HCT116 (cell line): ENCODE measurements around the gene CATSPERE. TPM values are rescaled to one million over a fixed set of nuclear protein-coding genes. Genes with fewer than 3 reads are reported as not detected.

ENCODE experiments used
- ATAC-seq: fragments of 200-7000 bp; cut with Tn5 transposase; 2 replicates; pipeline ENCODE4 v1.9.1; 2020; ENCODE audit warnings: mild to moderate bottlenecking, moderate library complexity
- BruUV-seq: library from RNA; stranded (reverse); fragments of 400-500 nt; replicated peaks from 2 replicates; lab custom pipeline; 2021; lab: Mats Ljungman, UMichigan
- CTCF ChIA-PET: fragments of 300-600 bp; sonication (Branson Sonifier 250); formaldehyde crosslinking; loops from one replicate; lab custom pipeline; 2021; ENCODE audit warnings: antibody characterized with exemption; lab: Charles Lee
- POLR2A ChIA-PET: fragments of 300-600, 350-600 bp; sonication (Branson Sonifier 250); formaldehyde crosslinking; loops from one replicate; lab custom pipeline; 2021; ENCODE audit warnings: antibody characterized with exemption; lab: Charles Lee
- RAD21 ChIA-PET, 2 experiments: fragments of 300-600 bp; sonication (Branson Sonifier 250); formaldehyde crosslinking; loops; one replicate each; lab custom pipeline; 2023; ENCODE audit warnings: low total read pairs in 2 of 2; ENCODE audit not compliant: uncharacterized antibody in 2 of 2, unreplicated experiment in 2 of 2, low non-redundant PET in 1 of 2; lab: Charles Lee
- DNase-seq: peaks from one replicate; pipeline ENCODE4 v3.0.0-alpha.2; 2010; ENCODE audit warnings: low read depth, low spot score
- H2AFZ ChIP-seq: fragments of 200-600 bp; shearing (Covaris generic), sonication (generic); 2 replicates; pipeline ENCODE4 v1.6.1; 2017; ENCODE audit warnings: low read depth, mixed run types, mixed read lengths, antibody characterized with exemption, low read length; ENCODE audit not compliant: poor library complexity, severe bottlenecking
- H3K27ac ChIP-seq: 2 replicates; pipeline ENCODE4 v1.5.1; 2012; ENCODE audit warnings: low read depth, low read length
- H3K27me3 ChIP-seq: fragments of 200-600 bp; sonication (generic); 2 replicates; pipeline ENCODE4 v1.6.1; 2016; ENCODE audit warnings: mixed run types, low read length, mixed read lengths; ENCODE audit not compliant: insufficient read depth
- H3K36me3 ChIP-seq, 2 experiments: fragments of 200-500 bp in 1 of 2; fragments of 200-600 bp in 1 of 2; sonication (Bioruptor generic) in 1 of 2; sonication (generic) in 1 of 2; 2 replicates each; pipeline versions ENCODE4 v1.5.1 to v1.6.1; 2014 to 2016; ENCODE audit warnings: low read length in 2 of 2, inconsistent platforms in 1 of 2, mixed read lengths in 1 of 2, mixed run types in 1 of 2; ENCODE audit not compliant: insufficient read depth in 2 of 2, control insufficient read depth in 1 of 2
- H3K4me1 ChIP-seq, 2 experiments: fragments of 200-600 bp in 1 of 2; sonication (generic) in 1 of 2; 2 replicates each; pipeline versions ENCODE4 v1.5.1 to v1.6.1; 2012 to 2017; ENCODE audit warnings: low read length in 2 of 2, inconsistent platforms in 1 of 2, mild to moderate bottlenecking in 1 of 2, mixed read lengths in 1 of 2, mixed run types in 1 of 2, moderate library complexity in 1 of 2; ENCODE audit not compliant: insufficient read depth in 2 of 2, control insufficient read depth in 1 of 2
- H3K4me2 ChIP-seq: fragments of 200-600 bp; sonication (generic); 2 replicates; pipeline ENCODE4 v1.6.1; 2017; ENCODE audit warnings: mixed run types, low read length, mixed read lengths
- H3K4me3 ChIP-seq, 2 experiments: fragments of 200-600 bp in 1 of 2; sonication (generic) in 1 of 2; replicated peaks in 1 of 2; 2 replicates each; pipeline ENCODE4 v1.5.1; 2011 to 2016; ENCODE audit warnings: low read length in 2 of 2, control low read depth in 1 of 2, low read depth in 1 of 2, mild to moderate bottlenecking in 1 of 2, mixed read lengths in 1 of 2, mixed run types in 1 of 2
- H3K79me2 ChIP-seq: fragments of 200-600 bp; sonication (generic); 2 replicates; pipeline ENCODE4 v1.6.1; 2017; ENCODE audit warnings: mild to moderate bottlenecking, mixed run types, low read length, moderate library complexity, mixed read lengths; ENCODE audit not compliant: insufficient read depth
- H3K9ac ChIP-seq: fragments of 200-600 bp; sonication (generic); 2 replicates; pipeline ENCODE4 v1.6.1; 2016; ENCODE audit warnings: low read length, mixed read lengths
- H3K9me2 ChIP-seq: fragments of 200-600 bp; sonication (generic), shearing (Covaris generic); 2 replicates; pipeline ENCODE4 v1.6.1; 2017; ENCODE audit warnings: mixed run types, mild to moderate bottlenecking, moderate library complexity; ENCODE audit not compliant: insufficient read depth
- H3K9me3 ChIP-seq, 2 experiments: fragments of 200-500 bp in 1 of 2; fragments of 200-600 bp in 1 of 2; sonication (Bioruptor generic) in 1 of 2; sonication (generic) in 1 of 2; 2 replicates each; pipeline ENCODE4 v1.6.1; 2014 to 2017; ENCODE audit warnings: low read length in 2 of 2, mixed read lengths in 2 of 2, inconsistent platforms in 1 of 2, low read depth in 1 of 2, mild to moderate bottlenecking in 1 of 2, mixed run types in 1 of 2, moderate library complexity in 1 of 2; ENCODE audit not compliant: control insufficient read depth in 1 of 2, insufficient read depth in 1 of 2
- H4K20me1 ChIP-seq: fragments of 200-600 bp; sonication (generic), shearing (Covaris generic); 2 replicates; pipeline ENCODE4 v1.6.1; 2017; ENCODE audit warnings: mixed run types, mild to moderate bottlenecking, moderate library complexity; ENCODE audit not compliant: insufficient read depth
- CBX3 ChIP-seq: IDR thresholded peaks from 2 replicates; pipeline ENCODE4 v1.6.1; 2012; ENCODE audit warnings: low read depth
- JUND ChIP-seq: IDR thresholded peaks from 2 replicates; pipeline ENCODE4 v1.6.1; 2012
- RAD21 ChIP-seq: IDR thresholded peaks from 2 replicates; pipeline ENCODE4 v1.6.1; 2012; ENCODE audit warnings: low read depth, mild to moderate bottlenecking
- SIN3A ChIP-seq: IDR thresholded peaks from 2 replicates; pipeline ENCODE4 v1.6.1; 2012; ENCODE audit warnings: low read depth
- SP1 ChIP-seq: IDR thresholded peaks from 2 replicates; pipeline ENCODE4 v1.6.1; 2012; ENCODE audit warnings: low read depth
- YY1 ChIP-seq: IDR thresholded peaks from 2 replicates; pipeline ENCODE4 v1.6.1; 2011; ENCODE audit warnings: low read length, low read depth, moderate library complexity, mild to moderate bottlenecking; ENCODE audit not compliant: insufficient replicate concordance; ENCODE audit errors: extremely low read depth
- ZNF274 ChIP-seq: fragments of 200-500 bp; sonication (Bioruptor generic); IDR thresholded peaks from 2 replicates; pipeline ENCODE4 v1.6.1; 2014; ENCODE audit warnings: mild to moderate bottlenecking, low read depth, low read length, inconsistent platforms
- intact Hi-C: fragments of 100-400 bp; cut with micrococcal nuclease; formaldehyde crosslinking; loops from 2 replicates; pipeline ENCODE4 v1.10.0; 2022
- total RNA-seq: library from RNA; stranded (reverse); gene quantifications from one replicate; pipeline ENCODE4 v1.2.1, GENCODE V29; 2021; ENCODE audit not compliant: unreplicated experiment
- TF ChIP-seq, protein P1 (sequence below): IDR thresholded peaks from 2 replicates; pipeline ENCODE4 v1.6.1; 2011; ENCODE audit warnings: mild to moderate bottlenecking, low read length, moderate library complexity; ENCODE audit not compliant: insufficient replicate concordance; ENCODE audit errors: extremely low read depth
- TF ChIP-seq, protein P2 (sequence below), 3 experiments: fragments of 200-600 bp in 1 of 3; sonication (generic) in 1 of 3; IDR thresholded peaks in 2 of 3; conservative IDR thresholded peaks in 1 of 3; 2 replicates each; pipeline ENCODE4 v1.5.1; 2012 to 2017; ENCODE audit warnings: low read depth in 2 of 3, low read length in 2 of 3, antibody characterized with exemption in 1 of 3, borderline replicate concordance in 1 of 3, control low read depth in 1 of 3, mild to moderate bottlenecking in 1 of 3, mixed read lengths in 1 of 3, mixed run types in 1 of 3, moderate library complexity in 1 of 3; ENCODE audit not compliant: insufficient read depth in 1 of 3

The CATSPERE gene
- total RNA-seq, 1 experiment from 2014 or later, result 0.34 TPM

DNA sequence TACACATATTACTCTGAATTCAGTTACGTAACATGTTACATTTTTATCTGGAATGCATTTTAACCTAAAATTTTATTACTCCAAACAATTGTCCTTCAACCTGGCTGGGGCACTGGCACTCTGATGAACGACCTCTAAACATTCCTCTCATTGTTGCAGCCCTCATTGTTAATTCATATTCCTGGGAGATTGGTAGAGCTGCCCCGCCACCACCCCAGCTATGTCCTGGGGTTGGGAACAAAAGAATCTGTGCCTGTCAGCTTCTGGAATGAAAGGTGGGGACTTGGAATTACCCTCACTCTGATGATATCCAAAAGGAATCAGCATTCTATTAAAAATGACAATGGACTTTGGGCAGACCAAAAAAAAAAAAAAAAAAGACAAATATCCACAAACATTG lies 153.8 kb downstream of the CATSPERE start:
- no peak overlapping the region for H3K4me2 ChIP-seq
- TF ChIP-seq YY1, result no peak
- TF ChIP-seq SP1, result no peak
- TF ChIP-seq CBX3, result no peak
- TF ChIP-seq RAD21, result no peak
- TF ChIP-seq, all 23 proteins: peak for 0
- BruUV-seq, result no TSS peak
- DNase-seq (no peak), ATAC-seq (no peak)
- Histone ChIP-seq H3K36me3 (no peaks in the 10 kb centered on the region), H3K4me3 (no peak overlapping the region), H3K9ac (no peak overlapping the region), H3K27ac (no peak overlapping the region), H4K20me1 (no peaks in the 10 kb centered on the region), H3K9me3 (no peaks in the 10 kb centered on the region), H3K79me2 (no peaks in the 10 kb centered on the region), H3K27me3 (no peaks in the 10 kb centered on the region), H3K9me2 (no peaks in the 10 kb centered on the region), H2AFZ (no peak overlapping the region), H3K4me1 (no peaks in the 10 kb centered on the region)
- ChIA-PET CTCF (interaction anchor here (0.7 kb wide), 1 partner anchor 574 kb away, joined by 3 read pairs; no protein-coding TSS in a partner anchor), RAD21 (no interaction called here), POLR2A (no interaction called here)
- intact Hi-C loops, result no loop called here

DNA sequence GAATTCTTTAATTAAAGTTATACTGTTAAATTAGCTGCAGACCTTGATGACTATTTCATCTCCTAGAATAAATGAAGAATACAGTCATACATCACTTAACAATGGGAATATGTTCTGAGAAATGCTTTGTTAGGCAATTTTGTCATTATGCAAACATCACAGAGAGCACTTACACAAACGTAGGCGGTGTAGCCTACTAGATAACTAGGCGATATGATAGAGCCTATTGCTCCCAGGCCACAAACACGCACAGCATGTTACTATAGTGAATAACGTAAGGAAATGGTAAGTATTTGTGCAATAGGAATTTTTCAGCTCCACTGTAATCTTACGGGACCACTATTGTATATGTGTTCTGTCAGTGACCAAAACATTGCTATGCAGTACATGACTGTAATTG lies 154.2 kb downstream of the CATSPERE start:
- POLR2A ChIA-PET, result no interaction called here
- no peaks in the 10 kb centered on the region for H3K4me1 ChIP-seq
- TF ChIP-seq SIN3A (no peak), ZNF274 (no peak), JUND (no peak), YY1 (no peak)
- TF ChIP-seq, protein P1, sequence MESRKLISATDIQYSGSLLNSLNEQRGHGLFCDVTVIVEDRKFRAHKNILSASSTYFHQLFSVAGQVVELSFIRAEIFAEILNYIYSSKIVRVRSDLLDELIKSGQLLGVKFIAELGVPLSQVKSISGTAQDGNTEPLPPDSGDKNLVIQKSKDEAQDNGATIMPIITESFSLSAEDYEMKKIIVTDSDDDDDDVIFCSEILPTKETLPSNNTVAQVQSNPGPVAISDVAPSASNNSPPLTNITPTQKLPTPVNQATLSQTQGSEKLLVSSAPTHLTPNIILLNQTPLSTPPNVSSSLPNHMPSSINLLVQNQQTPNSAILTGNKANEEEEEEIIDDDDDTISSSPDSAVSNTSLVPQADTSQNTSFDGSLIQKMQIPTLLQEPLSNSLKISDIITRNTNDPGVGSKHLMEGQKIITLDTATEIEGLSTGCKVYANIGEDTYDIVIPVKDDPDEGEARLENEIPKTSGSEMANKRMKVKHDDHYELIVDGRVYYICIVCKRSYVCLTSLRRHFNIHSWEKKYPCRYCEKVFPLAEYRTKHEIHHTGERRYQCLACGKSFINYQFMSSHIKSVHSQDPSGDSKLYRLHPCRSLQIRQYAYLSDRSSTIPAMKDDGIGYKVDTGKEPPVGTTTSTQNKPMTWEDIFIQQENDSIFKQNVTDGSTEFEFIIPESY, result no peak
- TF ChIP-seq, protein P2, sequence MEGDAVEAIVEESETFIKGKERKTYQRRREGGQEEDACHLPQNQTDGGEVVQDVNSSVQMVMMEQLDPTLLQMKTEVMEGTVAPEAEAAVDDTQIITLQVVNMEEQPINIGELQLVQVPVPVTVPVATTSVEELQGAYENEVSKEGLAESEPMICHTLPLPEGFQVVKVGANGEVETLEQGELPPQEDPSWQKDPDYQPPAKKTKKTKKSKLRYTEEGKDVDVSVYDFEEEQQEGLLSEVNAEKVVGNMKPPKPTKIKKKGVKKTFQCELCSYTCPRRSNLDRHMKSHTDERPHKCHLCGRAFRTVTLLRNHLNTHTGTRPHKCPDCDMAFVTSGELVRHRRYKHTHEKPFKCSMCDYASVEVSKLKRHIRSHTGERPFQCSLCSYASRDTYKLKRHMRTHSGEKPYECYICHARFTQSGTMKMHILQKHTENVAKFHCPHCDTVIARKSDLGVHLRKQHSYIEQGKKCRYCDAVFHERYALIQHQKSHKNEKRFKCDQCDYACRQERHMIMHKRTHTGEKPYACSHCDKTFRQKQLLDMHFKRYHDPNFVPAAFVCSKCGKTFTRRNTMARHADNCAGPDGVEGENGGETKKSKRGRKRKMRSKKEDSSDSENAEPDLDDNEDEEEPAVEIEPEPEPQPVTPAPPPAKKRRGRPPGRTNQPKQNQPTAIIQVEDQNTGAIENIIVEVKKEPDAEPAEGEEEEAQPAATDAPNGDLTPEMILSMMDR (IDR thresholded peaks at IDR 0.05 in 2 of 3, conservative IDR thresholded peaks at IDR 0.05 in 1 of 3; ENCODE audit: borderline replicate concordance in 1 of 3, insufficient read depth in 1 of 3, low read depth in 2 of 3, low read length in 2 of 3), result no peak
- H4K20me1 ChIP-seq, result no peaks in the 10 kb centered on the region
- RAD21 ChIA-PET, result no interaction called here
- H2AFZ ChIP-seq, result no peak overlapping the region
- CTCF ChIA-PET, result interaction anchor here (0.7 kb wide), 1 partner anchor 573 kb away, joined by 3 read pairs; no protein-coding TSS in a partner anchor
- no peak overlapping the region for H3K27ac ChIP-seq
- no peaks in the 10 kb centered on the region for H3K79me2 ChIP-seq
- no peak overlapping the region for H3K9ac ChIP-seq
- H3K9me3 ChIP-seq, result no peaks in the 10 kb centered on the region
- H3K4me2 ChIP-seq, result no peak overlapping the region
- ATAC-seq (no peak), DNase-seq (no peak)
- intact Hi-C loops, result no loop called here
- no peak overlapping the region for H3K4me3 ChIP-seq
- H3K36me3 ChIP-seq, result no peaks in the 10 kb centered on the region
- no peaks in the 10 kb centered on the region for H3K9me2 ChIP-seq
- no TSS peak for BruUV-seq
- H3K27me3 ChIP-seq, result no peaks in the 10 kb centered on the region
